Loucy (cell line): Measurements from ENCODE around the gene DOCK10.

Experiments used
- H2AFZ ChIP-seq: fragments of 200-600 bp; sonication (generic); 2 replicates; pipeline ENCODE4 v1.6.0; 2016; ENCODE audit warnings: antibody characterized with exemption, mild to moderate bottlenecking, low read length, moderate library complexity
- H3F3A ChIP-seq: fragments of 200-600 bp; 2 replicates; pipeline ENCODE4 v1.6.0; 2016; ENCODE audit warnings: antibody characterized with exemption, low read depth, mild to moderate bottlenecking
- H3K27me3 ChIP-seq: fragments of 200-600 bp; sonication (generic); 2 replicates; pipeline ENCODE4 v1.6.1; 2014; ENCODE audit warnings: low read length, mild to moderate bottlenecking; ENCODE audit not compliant: insufficient read depth, poor library complexity, severe bottlenecking
- H3K36me3 ChIP-seq: fragments of 200-600 bp; sonication (generic); 2 replicates; pipeline ENCODE4 v1.6.1; 2016; ENCODE audit warnings: low read length; ENCODE audit not compliant: insufficient read depth
- H3K4me1 ChIP-seq: fragments of 200-600 bp; sonication (generic); 2 replicates; pipeline ENCODE4 v1.5.1; 2014; ENCODE audit warnings: low read length, mild to moderate bottlenecking; ENCODE audit not compliant: insufficient read depth, poor library complexity, severe bottlenecking
- H3K4me2 ChIP-seq: fragments of 200-600 bp; sonication (generic); 2 replicates; pipeline ENCODE4 v1.6.0; 2014; ENCODE audit warnings: antibody characterized with exemption, low read length, low read depth, mild to moderate bottlenecking; ENCODE audit not compliant: poor library complexity, severe bottlenecking
- H3K4me3 ChIP-seq: fragments of 200-600 bp; sonication (generic); 2 replicates; pipeline ENCODE4 v1.5.1; 2014; ENCODE audit warnings: low read length, mild to moderate bottlenecking, mixed read lengths; ENCODE audit not compliant: poor library complexity, severe bottlenecking
- H3K79me2 ChIP-seq: fragments of 200-600 bp; sonication (generic); 2 replicates; pipeline ENCODE4 v1.6.1; 2014; ENCODE audit warnings: low read length; ENCODE audit not compliant: insufficient read depth
- H3K9ac ChIP-seq: fragments of 200-600 bp; sonication (generic); 2 replicates; pipeline ENCODE4 v1.6.0; 2014; ENCODE audit warnings: mild to moderate bottlenecking, low read depth, low read length, moderate library complexity; ENCODE audit not compliant: poor library complexity, severe bottlenecking
- H3K9me2 ChIP-seq: fragments of 200-600 bp; sonication (generic); replicated peaks from 2 replicates; pipeline ENCODE4 v1.6.1; 2016; ENCODE audit warnings: low read depth, low read length, mixed read lengths
- H3K9me3 ChIP-seq: fragments of 200-600 bp; sonication (generic); 2 replicates; pipeline ENCODE4 v1.6.1; 2014; ENCODE audit warnings: mild to moderate bottlenecking, antibody characterized with exemption, low read length, low read depth; ENCODE audit not compliant: insufficient read depth
- H4K20me1 ChIP-seq: fragments of 200-600 bp; sonication (generic); 2 replicates; pipeline ENCODE4 v1.6.0; 2014; ENCODE audit warnings: antibody characterized with exemption, low read length, mild to moderate bottlenecking; ENCODE audit not compliant: insufficient read depth, poor library complexity, severe bottlenecking
- CTCF ChIP-seq: fragments of 200-600 bp; sonication (generic); conservative IDR thresholded peaks from 2 replicates; pipeline ENCODE4 v1.5.1; 2014; ENCODE audit warnings: mild to moderate bottlenecking, antibody characterized with exemption, low read length
- EZH2phosphoT487 ChIP-seq: fragments of 200-600 bp; IDR thresholded peaks from 2 replicates; pipeline ENCODE4 v1.6.1; 2018; ENCODE audit warnings: antibody characterized with exemption, mild to moderate bottlenecking, moderate library complexity, borderline replicate concordance

The DOCK10 gene

DNA sequence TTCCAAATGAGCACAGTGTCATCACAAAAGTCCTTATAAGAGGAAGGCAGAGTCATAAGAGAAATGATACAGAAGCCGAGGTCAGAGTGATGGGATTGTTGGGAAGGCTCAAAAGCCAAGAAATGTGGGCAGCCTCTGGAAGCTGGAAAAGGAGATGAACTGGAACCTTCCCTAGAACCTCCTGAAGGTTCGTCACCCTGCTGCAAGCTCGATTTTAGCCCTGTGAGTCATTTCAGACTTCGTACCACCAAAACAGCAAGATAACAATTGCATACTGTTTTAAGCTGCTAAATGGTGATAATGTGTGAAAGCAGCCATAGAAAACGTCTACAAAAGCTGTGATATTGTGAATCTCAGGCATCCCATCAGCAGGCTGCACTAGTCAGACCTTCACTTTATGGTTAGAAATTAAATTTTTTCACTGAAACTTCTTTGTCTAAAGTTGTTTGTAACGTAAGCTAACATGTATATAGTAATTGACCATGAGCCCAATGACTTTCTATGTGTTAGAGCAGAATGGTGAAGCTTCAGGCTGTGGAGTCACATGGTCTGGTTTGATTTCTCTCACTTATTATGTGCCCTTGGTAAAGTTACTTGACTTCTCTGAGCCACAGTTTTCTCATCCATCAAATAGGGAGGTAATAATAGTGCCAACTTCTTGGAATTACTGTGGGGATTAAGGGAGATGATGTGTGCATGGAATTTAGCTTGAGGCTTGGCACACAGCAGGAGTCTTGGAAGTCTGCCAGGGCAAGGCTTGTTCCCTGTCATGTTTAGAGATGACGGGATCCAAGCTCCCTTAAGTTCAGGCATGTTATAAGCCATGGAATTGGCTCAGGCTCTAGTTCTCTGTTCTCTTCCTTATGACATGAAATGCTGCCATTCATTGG lies 194.1 kb downstream of the DOCK10 start:
- no peaks in the 10 kb centered on the region for H3K9me2 ChIP-seq
- H3K27me3 ChIP-seq, result no peaks in the 10 kb centered on the region
- H3F3A ChIP-seq, result no peaks in the 10 kb centered on the region
- H2AFZ ChIP-seq, result no peak overlapping the region
- no peak overlapping the region for H3K4me3 ChIP-seq
- H3K36me3 ChIP-seq, result peaks cover 47% of the 10 kb centered on the region; the same call in 1 of the 2 replicates
- no peak for TF ChIP-seq CTCF
- no peak for TF ChIP-seq EZH2phosphoT487
- no peaks in the 10 kb centered on the region for H3K4me1 ChIP-seq
- H3K9ac ChIP-seq, result no peak overlapping the region
- no peaks in the 10 kb centered on the region for H3K79me2 ChIP-seq
- no peak overlapping the region for H3K4me2 ChIP-seq
- no peaks in the 10 kb centered on the region for H4K20me1 ChIP-seq
- no peaks in the 10 kb centered on the region for H3K9me3 ChIP-seq

DNA sequence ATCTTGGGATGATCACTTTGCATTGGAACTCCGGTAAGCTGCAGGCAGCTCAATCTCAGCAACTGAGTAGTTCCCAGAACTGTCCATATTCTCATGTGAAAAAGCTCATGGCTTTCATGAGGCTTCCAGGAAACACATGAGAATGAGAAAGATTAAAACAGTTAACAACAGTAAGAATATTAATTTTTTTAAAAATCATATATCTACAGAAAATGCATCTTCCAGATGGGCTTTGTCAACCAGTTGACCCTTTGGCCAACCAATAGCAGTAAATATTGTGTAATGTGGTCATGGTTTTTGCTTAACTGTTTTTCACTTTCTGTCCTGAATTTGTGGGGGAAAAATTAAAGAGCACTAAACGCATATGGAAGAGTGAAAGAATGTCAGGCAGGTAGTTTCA lies 194.9 kb downstream of the DOCK10 start:
- Histone ChIP-seq H3K4me3 (no peak overlapping the region), H3K27me3 (no peaks in the 10 kb centered on the region), H3K79me2 (no peaks in the 10 kb centered on the region), H3K9me3 (no peaks in the 10 kb centered on the region), H4K20me1 (no peaks in the 10 kb centered on the region), H2AFZ (no peak overlapping the region), H3K9ac (no peak overlapping the region), H3F3A (no peaks in the 10 kb centered on the region), H3K4me1 (no peaks in the 10 kb centered on the region), H3K9me2 (no peaks in the 10 kb centered on the region), H3K4me2 (no peak overlapping the region), H3K36me3 (peaks cover 55% of the 10 kb centered on the region; the same call in 1 of the 2 replicates)
- TF ChIP-seq EZH2phosphoT487 (no peak), CTCF (no peak)

- Histone ChIP-seq H3K9me3 (no peaks in the 10 kb centered on the region), H3K4me3 (no peak overlapping the region), H3F3A (no peaks in the 10 kb centered on the region), H3K9ac (no peak overlapping the region), H4K20me1 (no peaks in the 10 kb centered on the region), H3K36me3 (peaks cover 51% of the 10 kb centered on the region; the same call in 1 of the 2 replicates), H3K9me2 (no peaks in the 10 kb centered on the region), H3K79me2 (no peaks in the 10 kb centered on the region), H3K27me3 (no peaks in the 10 kb centered on the region), H2AFZ (no peak overlapping the region), H3K4me2 (no peak overlapping the region), H3K4me1 (no peaks in the 10 kb centered on the region)
- TF ChIP-seq CTCF (no peak), EZH2phosphoT487 (no peak)
Measured at GRCh38 chr2:224846686-224847085, 195.6 kb downstream of the DOCK10 start.
